ENCODE data around the gene ARHGAP30.
A peak's percentile ranks its signal among the peaks of the same experiment; 100 is the strongest.
"Not testable (repeated sequence)": the region's sequence is repeated elsewhere in the genome, so short reads cannot be mapped to it uniquely, and the experiment has no call there.

ARHGAP30 gene

GRCh38 chr1:161069731-161070270 lies at the start of gene ARHGAP30:
TSS of gene ARHGAP30 (minus strand) at chr1:161069891. CDS start at chr1:161069624, 267 bp downstream.
- no peak for DNase-seq

GRCh38 chr1:161117759-161118581 lies 48.3 kb upstream of the ARHGAP30 start, which contains the start of the genes NIT1 and PFDN2:
TSS of gene NIT1 (plus strand) at chr1:161118105. CDS start at chr1:161118177, 72 bp downstream.
TSS of gene PFDN2 (minus strand) at chr1:161118037. CDS start at chr1:161118026, 11 bp downstream.
- peak; percentile 94 for DNase-seq

GRCh38 chr1:161115961-161116360 lies 46.3 kb upstream of the ARHGAP30 start:
- not testable (repeated sequence) for DNase-seq

DNA sequence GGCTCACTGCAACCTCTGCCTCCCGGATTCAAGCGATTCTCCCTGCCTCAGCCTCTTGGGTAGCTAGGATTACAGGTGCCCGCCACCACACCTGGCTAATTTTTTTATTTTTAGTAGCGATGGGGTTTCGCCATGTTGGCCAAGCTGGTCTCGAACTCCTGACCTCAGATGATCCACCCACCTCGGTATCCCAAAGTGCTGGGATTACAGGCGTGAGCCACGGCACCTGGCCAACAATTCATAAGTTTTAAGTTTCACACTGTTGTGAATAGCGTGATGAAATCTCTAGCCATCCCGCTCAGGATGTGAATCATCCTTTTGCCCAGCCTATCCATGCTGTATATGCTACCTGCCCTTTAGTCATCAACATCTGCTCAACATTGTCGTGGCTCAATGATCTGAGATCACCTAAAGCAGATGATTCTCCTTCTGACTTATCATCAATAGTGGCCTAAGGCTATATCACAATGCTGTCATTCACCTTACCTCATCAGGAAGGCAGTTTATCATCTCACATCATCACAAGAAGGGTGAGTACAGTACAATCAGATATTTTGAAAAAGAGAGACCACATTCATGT lies 45.5 kb upstream of the ARHGAP30 start:
- DNase-seq = no peak

GRCh38 chr1:161114556-161114955 lies 44.9 kb upstream of the ARHGAP30 start:
- no peak for DNase-seq

DNA sequence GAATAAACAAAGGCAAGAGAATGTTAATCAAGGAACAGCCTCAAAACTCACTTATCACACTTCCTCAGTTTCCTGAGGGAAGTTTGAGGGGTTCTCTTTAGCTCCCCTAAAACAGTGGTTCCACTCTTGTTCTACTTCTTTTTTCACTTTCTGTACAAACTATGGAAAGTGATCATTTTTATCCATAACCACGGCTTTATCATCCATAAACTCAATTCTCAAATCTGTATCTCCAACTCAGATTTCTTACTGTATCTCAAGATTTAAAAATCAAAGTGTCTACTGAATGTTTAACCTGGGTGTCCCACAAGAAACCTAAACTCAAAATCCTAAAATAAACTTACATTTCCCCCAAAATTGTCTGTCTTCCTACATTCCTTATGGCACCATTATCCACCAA lies 44.2 kb upstream of the ARHGAP30 start:
- no peak for DNase-seq

- DNase-seq = no peak
These were observed 41.8 kb upstream of the ARHGAP30 start for GRCh38 chr1:161111527-161111926.

GRCh38 chr1:161111117-161111516 lies 41.4 kb upstream of the ARHGAP30 start:
- DNase-seq = no peak

DNA sequence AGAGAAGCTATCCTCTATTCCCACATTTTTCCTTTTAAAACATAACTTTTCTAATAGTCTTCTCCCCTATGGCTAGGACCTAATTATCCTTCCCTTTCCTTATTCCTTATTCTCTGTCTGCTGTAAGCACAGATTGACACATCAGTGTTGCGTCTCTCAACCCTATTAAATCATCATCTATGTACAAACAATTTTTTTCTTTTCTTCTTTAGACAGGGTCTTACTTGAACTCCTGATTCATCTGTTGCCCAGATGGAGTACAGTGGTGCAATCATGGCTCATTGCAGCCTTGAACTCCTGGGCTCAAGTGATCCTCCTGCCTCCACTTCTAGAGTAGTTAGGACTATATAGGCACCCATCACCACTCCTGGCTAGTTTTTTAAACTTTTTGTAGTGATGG lies 36.7 kb upstream of the ARHGAP30 start:
- DNase-seq = no peak

GRCh38 chr1:161100556-161100955 lies 30.9 kb upstream of the ARHGAP30 start:
- DNase-seq = no peak

- no peak for DNase-seq
These were observed 29.6 kb upstream of the ARHGAP30 start for GRCh38 chr1:161099090-161099802.

GRCh38 chr1:161098210-161099068 lies 28.7 kb upstream of the ARHGAP30 start, which contains the start of gene KLHDC9:
TSS of gene KLHDC9 (plus strand) at chr1:161098361. CDS start at chr1:161098536, 175 bp downstream.
- peak; percentile 92 for DNase-seq

DNA sequence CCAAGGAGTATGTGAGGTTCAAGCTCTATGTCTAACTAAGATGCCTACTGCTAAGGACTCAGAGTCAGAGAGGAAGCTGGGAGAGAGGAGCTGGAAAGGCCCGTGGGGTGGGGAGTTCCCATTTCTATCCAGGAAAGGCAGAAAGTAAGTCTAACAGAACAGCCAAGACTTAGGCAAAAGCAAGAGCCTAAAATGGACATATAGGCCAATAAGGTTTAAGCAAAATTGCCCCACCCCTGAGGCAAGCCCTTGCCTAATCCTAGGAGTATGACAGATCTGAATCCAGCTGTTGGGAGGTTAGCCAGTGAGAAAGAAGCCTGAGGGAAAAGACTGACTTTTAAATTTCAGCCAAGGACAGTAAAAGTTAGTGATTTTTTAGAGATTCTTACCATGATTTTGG lies 26.8 kb upstream of the ARHGAP30 start:
- DNase-seq = no peak

DNA sequence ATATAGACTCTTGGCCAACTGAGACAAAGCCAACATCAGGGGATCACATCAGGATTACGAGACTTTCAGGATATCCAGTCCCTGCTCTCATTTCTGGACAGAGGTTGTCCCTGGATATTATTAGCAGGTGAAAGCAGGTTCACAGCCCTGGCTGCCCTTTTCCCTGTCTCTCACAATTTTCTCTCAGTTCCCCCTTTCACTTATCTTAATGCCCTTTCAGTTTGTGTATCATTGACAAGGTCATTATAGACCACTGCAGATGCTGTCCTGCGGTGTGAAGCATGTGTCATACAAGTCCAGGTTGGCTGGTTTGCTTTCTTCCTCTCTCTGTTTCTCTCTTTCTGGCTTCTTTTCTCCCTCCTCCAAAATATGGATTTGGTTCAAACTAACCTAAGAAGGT lies 26.3 kb upstream of the ARHGAP30 start:
- DNase-seq = no peak

DNA sequence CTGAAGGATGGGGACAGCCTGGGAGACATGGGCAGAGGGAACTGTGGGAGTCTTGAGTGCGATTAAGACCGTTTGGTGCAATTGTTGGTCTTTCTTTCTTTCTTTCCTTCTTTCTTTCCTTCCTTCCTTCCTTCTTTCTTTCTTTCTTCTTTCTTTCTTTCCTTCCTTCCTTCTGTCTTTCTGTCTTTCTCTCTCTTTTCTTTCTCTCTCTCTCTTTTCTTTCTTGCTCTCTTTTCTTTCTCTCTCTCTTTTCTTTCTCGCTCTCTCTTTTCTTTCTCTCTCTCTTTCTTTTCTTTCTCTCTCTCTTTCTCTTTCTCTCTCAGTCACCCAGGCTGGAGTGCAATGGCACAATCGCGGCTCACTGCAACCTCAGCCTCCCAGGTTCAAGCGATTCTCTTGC lies 25.5 kb upstream of the ARHGAP30 start:
- DNase-seq = no peak

- DNase-seq = no peak
These were observed 24.8 kb upstream of the ARHGAP30 start for GRCh38 chr1:161094481-161094880.

DNA sequence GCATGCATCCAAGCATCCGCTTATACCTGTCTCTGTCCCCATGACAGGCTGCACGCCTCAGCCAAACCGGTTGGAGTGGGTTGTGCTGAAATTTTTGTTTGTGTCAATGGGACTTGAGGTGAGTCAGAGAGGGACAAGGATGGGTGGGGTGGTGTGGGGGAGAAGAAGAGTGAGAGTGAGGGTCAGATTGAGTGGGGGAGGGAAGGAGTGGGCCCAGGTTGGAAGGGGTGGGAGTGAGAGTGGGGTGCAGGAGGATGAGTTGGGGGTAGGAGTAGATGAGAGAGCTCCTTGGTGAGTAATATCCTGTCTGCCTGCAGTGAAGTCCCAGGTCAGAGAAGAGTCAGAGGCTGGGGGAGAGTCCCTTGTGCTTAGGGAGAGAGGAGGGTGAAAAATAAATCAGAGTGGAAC lies 22.9 kb upstream of the ARHGAP30 start:
- DNase-seq = no peak

DNA sequence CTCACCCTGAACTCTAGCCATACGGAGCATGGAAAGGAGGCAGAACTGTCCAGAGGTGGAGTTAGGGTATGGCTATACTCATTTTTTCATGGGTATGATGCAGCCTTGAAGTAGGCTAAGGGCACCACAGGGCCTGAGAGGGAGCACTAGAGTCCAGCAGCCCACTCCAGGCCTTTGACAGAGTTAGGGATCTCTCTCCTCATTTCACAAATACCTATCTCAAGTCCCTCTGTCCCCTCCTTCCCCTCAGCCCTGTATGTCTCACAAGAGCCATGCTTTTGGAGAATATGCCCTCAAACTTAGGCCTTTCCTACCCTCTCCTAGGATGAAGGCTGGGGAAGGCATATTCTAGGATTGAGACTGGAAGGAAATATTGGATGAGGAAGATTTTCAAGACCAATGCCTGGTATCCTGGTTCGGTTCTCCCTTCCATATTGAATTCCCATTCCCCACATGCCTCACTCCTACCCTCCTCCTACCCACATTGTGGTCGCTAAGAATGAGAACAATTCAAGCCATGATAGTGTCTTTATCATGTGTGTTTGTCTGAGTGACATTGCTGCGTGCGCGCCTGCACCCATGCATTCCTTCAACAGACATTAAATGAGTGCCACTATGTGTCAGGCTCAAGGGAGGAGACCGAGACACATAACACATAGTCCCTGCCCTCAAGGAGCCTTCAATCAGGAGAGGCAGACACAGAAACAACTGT lies 22.3 kb upstream of the ARHGAP30 start:
- DNase-seq = no peak

DNA sequence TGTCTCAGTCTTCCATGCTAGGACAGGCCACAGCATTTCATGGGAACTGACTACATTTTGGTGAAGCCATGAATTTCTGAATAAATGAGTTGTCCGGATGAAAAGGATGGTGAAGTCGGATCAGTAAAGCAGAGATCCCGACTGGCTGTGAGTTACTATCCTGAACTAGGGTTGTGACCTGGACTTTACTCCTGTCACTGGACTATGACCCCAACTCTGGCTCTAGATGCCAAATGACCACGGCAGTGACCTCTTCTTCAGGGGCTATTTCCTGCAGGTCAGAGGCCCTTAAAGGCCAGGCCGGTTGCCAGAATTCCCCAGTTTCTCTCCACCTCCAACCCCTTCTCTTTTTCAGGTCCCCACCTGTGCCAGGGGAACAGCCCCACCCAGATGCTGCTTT lies 21.4 kb upstream of the ARHGAP30 start:
- DNase-seq = no peak

DNA sequence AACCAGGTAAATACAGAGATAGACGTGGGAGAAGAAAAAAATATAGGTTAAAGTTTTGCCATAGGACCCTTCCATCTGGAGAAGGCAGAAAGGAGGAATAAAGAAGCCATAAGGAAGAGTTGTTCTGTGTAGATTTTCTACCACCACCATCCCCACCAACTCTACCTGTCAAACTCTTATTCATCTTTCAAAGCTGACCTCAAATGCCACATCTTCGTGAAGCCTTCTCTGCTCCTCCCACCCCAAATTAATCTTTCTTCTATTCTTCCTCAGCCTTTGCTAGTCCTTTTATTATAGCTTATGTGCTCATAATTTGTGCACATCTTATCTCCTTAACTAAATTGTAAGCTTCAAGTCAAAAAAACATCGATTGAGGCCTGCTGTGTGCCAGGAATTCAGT lies 20.9 kb upstream of the ARHGAP30 start:
- DNase-seq = no peak

GRCh38 chr1:161089938-161090337 lies 20.2 kb upstream of the ARHGAP30 start:
- no peak for DNase-seq

Measured in retina (tissue), 1 donor.